CD4-positive, alpha-beta T cell treated with Interleukin-1 beta for 1 hour (primary cell): ENCODE measurements around the gene DOCK8.

Source experiments
- DNase-seq, 2 donors: peaks; one replicate each; pipeline ENCODE4 v3.0.0-alpha.2; 2020 to 2022

The DOCK8 gene

GRCh38 chr9:316382-316965 lies 101.8 kb downstream of the DOCK8 start:
- DNase-seq, result no peak

GRCh38 chr9:318646-319045 lies 104.0 kb downstream of the DOCK8 start:
- no peak for DNase-seq

GRCh38 chr9:324971-325370 lies 110.3 kb downstream of the DOCK8 start:
- no peak for DNase-seq

GRCh38 chr9:326667-327066 lies 112.0 kb downstream of the DOCK8 start:
- DNase-seq, result no peak

GRCh38 chr9:328453-328852 lies 113.8 kb downstream of the DOCK8 start:
- no peak for DNase-seq

- no peak for DNase-seq
These were observed 116.5 kb downstream of the DOCK8 start for GRCh38 chr9:331197-331596.

- no peak for DNase-seq
These were observed 120.7 kb downstream of the DOCK8 start for GRCh38 chr9:335373-335772.

- DNase-seq, result no peak
These were observed 121.4 kb downstream of the DOCK8 start for GRCh38 chr9:336039-336438.

GRCh38 chr9:338602-339001 lies 123.9 kb downstream of the DOCK8 start:
- no peak for DNase-seq

GRCh38 chr9:341634-342421 lies 127.2 kb downstream of the DOCK8 start:
- no peak for DNase-seq

GRCh38 chr9:343773-344172 lies 129.1 kb downstream of the DOCK8 start:
- no peak for DNase-seq

- no peak for DNase-seq
These were observed 131.5 kb downstream of the DOCK8 start for GRCh38 chr9:346111-346571.

- no peak for DNase-seq
These were observed 133.1 kb downstream of the DOCK8 start for GRCh38 chr9:347667-348292.

- DNase-seq, result no peak
These were observed 135.7 kb downstream of the DOCK8 start for GRCh38 chr9:350384-350783.

GRCh38 chr9:351916-352315 lies 137.3 kb downstream of the DOCK8 start:
- DNase-seq, result no peak

- no peak for DNase-seq
These were observed 138.4 kb downstream of the DOCK8 start for GRCh38 chr9:353077-353476.

- no peak for DNase-seq
These were observed 139.8 kb downstream of the DOCK8 start for GRCh38 chr9:354453-354852.

GRCh38 chr9:357560-357959 lies 142.9 kb downstream of the DOCK8 start:
- DNase-seq, result no peak

GRCh38 chr9:362561-363273 lies 148.1 kb downstream of the DOCK8 start:
- no peak for DNase-seq

- no peak for DNase-seq
These were observed 148.6 kb downstream of the DOCK8 start for GRCh38 chr9:363274-363612.

- DNase-seq, result no peak
These were observed 150.8 kb downstream of the DOCK8 start for GRCh38 chr9:365436-365835.

- no peak for DNase-seq
These were observed 152.0 kb downstream of the DOCK8 start for GRCh38 chr9:366620-367019.

GRCh38 chr9:370086-370485 lies 155.4 kb downstream of the DOCK8 start:
- DNase-seq, result no peak

GRCh38 chr9:371349-371748 lies 156.7 kb downstream of the DOCK8 start:
- DNase-seq, result no peak
